K562 (cell line): ENCODE data around the gene NOL4L.

Experiments used
- CAMTA2 ChIP-seq: fragments of 250-450 bp; sonication (Bioruptor Pico); conservative IDR thresholded peaks from 2 replicates; pipeline ENCODE4 v1.5.1; 2022
- CHD2 ChIP-seq: IDR thresholded peaks from 2 replicates; pipeline ENCODE4 v1.6.1; 2011; ENCODE audit warnings: low read depth, low read length
- DPF2 ChIP-seq: fragments of 450-650 bp; IDR thresholded peaks from 2 replicates; pipeline ENCODE4 v1.6.1; 2016
- EP300 ChIP-seq: IDR thresholded peaks from 2 replicates; pipeline ENCODE4 v1.6.1; 2012; ENCODE audit warnings: low read length, improper control_type of control experiment
- YY1 ChIP-seq, 3 experiments: IDR thresholded peaks; 2 replicates each; pipeline ENCODE4 v1.6.1; 2011; ENCODE audit warnings: low read length in 2 of 3, mild to moderate bottlenecking in 2 of 3, moderate library complexity in 2 of 3, borderline replicate concordance in 1 of 3, control low read depth in 1 of 3, low read depth in 1 of 3; ENCODE audit not compliant: insufficient read depth in 3 of 3, insufficient replicate concordance in 2 of 3, control insufficient read depth in 1 of 3, insufficient read length in 1 of 3; ENCODE audit errors: extremely low read depth in 1 of 3
- TF ChIP-seq, protein P1 (sequence below), 2 experiments: IDR thresholded peaks in 1 of 2; conservative IDR thresholded peaks in 1 of 2; 2 replicates each; pipeline ENCODE4 v1.6.1; 2016; ENCODE audit warnings: low read depth in 2 of 2, mild to moderate bottlenecking in 1 of 2, missing compliant biosample characterization in 1 of 2, missing genetic modification characterization in 1 of 2, moderate library complexity in 1 of 2
- TF ChIP-seq, protein P2 (sequence below), 3 experiments: IDR thresholded peaks in 2 of 3; conservative IDR thresholded peaks in 1 of 3; 2 replicates each; pipeline ENCODE4 v1.5.1; 2011 to 2012; ENCODE audit warnings: low read length in 3 of 3, mild to moderate bottlenecking in 3 of 3, control low read depth in 2 of 3, improper control_type of control experiment in 1 of 3, inconsistent platforms in 1 of 3, low read depth in 1 of 3, mixed read lengths in 1 of 3, moderate library complexity in 1 of 3; ENCODE audit not compliant: insufficient read depth in 2 of 3

DNA sequence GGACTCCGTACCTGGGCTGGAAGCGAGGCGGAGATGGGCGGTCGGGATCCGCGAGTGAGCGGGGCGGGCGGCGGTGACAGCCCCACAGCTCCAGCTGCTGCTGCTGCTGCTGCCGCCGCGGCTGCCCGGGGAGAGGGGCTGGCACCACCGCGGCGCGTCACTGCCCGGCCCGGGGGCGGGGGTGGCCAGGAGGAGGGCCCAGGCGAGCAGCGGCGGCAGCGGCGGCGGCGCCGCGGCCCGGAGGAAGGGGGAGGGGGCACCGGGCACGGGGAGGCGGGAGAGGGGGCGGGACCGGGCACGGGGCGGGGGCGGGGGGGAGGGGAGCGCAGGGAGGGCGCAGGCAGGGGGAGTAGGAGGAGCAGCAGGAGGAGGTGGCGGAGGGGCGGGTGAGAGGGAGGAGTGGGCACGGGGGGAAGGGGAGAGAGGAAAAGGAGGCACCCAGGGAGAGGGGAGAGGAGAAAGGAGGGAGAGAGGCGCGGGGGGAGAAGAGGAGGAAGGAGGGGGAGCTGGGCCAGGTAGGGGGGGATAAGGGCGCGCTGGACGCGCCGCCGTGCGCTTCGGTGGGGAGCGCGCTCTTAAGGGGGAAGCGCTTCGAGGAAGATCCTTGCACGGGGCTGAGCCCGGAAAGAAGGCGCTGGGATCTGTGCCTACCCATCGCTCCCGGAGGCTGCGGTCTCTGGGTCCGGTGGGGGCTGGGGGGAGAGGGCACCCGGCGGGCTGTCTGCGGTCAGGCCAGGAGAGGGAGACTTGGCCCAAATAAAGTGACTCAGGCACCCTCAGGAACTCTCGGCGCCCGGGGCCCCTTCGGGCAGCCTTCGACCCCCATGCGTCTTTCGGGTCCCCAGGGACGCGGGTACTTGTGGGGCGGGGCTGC, 101.5 kb downstream of the NOL4L start:
- TF ChIP-seq, protein P1, sequence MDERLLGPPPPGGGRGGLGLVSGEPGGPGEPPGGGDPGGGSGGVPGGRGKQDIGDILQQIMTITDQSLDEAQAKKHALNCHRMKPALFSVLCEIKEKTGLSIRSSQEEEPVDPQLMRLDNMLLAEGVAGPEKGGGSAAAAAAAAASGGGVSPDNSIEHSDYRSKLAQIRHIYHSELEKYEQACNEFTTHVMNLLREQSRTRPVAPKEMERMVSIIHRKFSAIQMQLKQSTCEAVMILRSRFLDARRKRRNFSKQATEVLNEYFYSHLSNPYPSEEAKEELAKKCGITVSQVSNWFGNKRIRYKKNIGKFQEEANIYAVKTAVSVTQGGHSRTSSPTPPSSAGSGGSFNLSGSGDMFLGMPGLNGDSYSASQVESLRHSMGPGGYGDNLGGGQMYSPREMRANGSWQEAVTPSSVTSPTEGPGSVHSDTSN (CRISPR knock-in tag; IDR thresholded peaks at IDR 0.05; ENCODE audit: low read depth), result no peak
- TF ChIP-seq, protein P1 (tag; conservative IDR thresholded peaks at IDR 0.05; ENCODE audit: low read depth), result no peak
- TF ChIP-seq, protein P2, sequence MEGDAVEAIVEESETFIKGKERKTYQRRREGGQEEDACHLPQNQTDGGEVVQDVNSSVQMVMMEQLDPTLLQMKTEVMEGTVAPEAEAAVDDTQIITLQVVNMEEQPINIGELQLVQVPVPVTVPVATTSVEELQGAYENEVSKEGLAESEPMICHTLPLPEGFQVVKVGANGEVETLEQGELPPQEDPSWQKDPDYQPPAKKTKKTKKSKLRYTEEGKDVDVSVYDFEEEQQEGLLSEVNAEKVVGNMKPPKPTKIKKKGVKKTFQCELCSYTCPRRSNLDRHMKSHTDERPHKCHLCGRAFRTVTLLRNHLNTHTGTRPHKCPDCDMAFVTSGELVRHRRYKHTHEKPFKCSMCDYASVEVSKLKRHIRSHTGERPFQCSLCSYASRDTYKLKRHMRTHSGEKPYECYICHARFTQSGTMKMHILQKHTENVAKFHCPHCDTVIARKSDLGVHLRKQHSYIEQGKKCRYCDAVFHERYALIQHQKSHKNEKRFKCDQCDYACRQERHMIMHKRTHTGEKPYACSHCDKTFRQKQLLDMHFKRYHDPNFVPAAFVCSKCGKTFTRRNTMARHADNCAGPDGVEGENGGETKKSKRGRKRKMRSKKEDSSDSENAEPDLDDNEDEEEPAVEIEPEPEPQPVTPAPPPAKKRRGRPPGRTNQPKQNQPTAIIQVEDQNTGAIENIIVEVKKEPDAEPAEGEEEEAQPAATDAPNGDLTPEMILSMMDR (IDR thresholded peaks at IDR 0.05 in 2 of 3, conservative IDR thresholded peaks at IDR 0.05 in 1 of 3; ENCODE audit: insufficient read depth in 2 of 3, low read depth in 1 of 3, low read length in 3 of 3), result no peak
- TF ChIP-seq YY1 (IDR thresholded peaks at IDR 0.05; ENCODE audit: borderline replicate concordance in 1 of 3, control insufficient read depth in 1 of 3, extremely low read depth in 1 of 3, insufficient read depth in 3 of 3, insufficient read length in 1 of 3, insufficient replicate concordance in 2 of 3, low read depth in 1 of 3, low read length in 2 of 3) (no peak), CAMTA2 (no peak), CHD2 (no peak), DPF2 (no peak), EP300 (no peak)
